Measurements from ENCODE around the gene TRABD2B.

- TF ChIP-seq CTCF (tag by site-specific recombination; IDR thresholded peaks at IDR 0.05) (no peak), ZNF146 (tag by site-specific recombination; IDR thresholded peaks at IDR 0.05) (no peak), REST (tag by site-specific recombination; IDR thresholded peaks at IDR 0.05) (no peak)
These were observed 60.2 kb downstream of the TRABD2B start for GRCh38 chr1:47936916-47937551.
